ENCODE data around the gene ADAMTSL3.
"Not testable (repeated sequence)": the region's sequence is repeated elsewhere in the genome, so short reads cannot be mapped to it uniquely, and the experiment has no call there.

Gene ADAMTSL3

GRCh38 chr15:83757291-83757690 is 103.4 kb downstream of the ADAMTSL3 start:
- not testable (repeated sequence) for DNase-seq

DNA sequence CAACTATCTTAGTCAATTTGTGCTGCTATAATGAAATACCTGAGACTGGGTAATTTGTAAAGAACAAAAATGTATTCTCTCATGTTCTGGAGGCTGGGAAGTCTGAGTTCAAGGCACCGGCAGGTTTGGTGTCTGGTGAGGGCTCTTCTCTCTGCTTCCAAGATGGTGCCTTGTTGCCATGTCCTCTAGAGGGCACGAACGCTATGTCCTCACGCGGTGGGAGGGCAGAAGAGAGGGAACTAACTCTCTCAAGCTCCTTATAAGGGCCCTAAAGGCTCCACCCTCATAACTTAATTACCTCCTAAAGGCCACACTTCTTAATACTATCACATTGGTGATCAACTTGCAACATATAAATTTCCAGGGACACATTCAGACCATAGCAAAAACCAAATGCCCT is 108.4 kb downstream of the ADAMTSL3 start:
- DNase-seq, result no peak

DNA sequence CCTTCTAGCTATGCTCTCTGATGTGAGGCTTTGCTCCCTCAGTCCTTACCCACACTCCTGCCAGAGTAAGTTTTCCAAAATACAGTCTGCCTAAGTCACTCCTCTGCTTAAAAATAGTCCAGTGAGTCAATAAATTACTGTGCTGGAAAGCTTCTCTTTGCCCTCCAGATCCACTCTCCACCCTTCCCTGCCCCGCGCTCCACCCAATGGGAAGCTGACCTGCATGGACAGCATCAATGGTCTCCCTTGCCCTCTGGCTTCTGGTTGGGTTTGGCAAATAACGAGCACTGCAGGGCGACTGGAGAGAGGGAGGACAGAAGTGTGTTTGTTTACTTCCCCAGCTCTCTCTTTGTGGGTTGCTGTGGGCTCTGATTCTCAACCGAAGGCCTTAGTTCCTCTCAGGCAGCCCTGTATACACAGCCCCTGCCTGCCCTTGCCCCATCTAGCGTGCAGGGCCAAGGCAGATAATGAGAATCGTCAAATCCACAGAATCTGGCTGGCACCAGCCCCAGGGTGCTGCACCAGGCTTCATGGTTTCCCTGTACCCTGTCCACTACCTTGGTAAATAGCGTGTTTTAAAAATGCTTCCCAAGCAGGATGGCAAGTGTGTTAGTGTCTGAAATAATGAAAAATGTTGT is 110.4 kb downstream of the ADAMTSL3 start:
- no peak for DNase-seq

- no peak for DNase-seq
These were observed 112.4 kb downstream of the ADAMTSL3 start for GRCh38 chr15:83766339-83766738.

DNA sequence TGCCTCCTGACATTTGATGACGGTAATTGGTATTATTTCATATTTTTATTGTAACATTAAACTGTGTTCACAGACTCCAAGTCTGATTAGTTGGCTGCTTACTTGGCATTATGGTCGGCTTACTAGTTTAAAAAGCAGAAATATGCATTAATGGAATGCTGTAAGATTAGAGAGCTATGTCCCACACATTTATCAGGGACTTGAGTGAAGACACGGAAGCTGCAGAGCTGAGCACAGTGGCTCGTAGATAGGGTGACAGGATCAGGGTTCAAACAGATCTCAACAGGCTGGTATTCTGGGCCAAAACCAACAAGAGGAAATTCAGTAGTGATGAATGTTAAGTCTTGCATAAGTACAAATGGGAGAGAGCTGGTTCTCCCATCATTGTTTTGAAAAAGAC is 113.8 kb downstream of the ADAMTSL3 start:
- no peak for DNase-seq

GRCh38 chr15:83769411-83769999 is 115.6 kb downstream of the ADAMTSL3 start:
- no peak for DNase-seq

DNA sequence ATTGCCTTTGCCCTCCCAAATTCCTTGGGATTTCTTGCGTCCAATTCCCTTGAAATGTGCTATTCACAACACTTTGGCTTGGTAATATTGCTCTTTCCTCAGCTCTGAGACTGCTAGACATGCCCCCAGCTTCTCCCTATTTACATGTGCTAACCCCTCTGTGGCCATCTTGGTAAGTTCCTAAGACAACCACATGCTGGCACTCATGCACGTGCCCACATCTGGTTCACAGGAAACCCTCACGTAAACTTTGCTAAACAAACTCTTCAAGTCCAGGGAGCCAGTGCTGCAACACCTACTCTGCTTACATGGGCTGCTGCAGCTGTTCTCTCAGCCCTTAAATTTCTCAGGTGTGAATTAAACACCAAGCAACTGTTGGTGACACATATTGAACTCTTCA is 121.8 kb downstream of the ADAMTSL3 start:
- DNase-seq, result no peak

- DNase-seq, result no peak
These were observed 123.1 kb downstream of the ADAMTSL3 start for GRCh38 chr15:83776986-83777385.

GRCh38 chr15:83783227-83783626 is 129.3 kb downstream of the ADAMTSL3 start:
- DNase-seq, result no peak

- DNase-seq, result no peak
These were observed 131.1 kb downstream of the ADAMTSL3 start for GRCh38 chr15:83784975-83785374.

DNA sequence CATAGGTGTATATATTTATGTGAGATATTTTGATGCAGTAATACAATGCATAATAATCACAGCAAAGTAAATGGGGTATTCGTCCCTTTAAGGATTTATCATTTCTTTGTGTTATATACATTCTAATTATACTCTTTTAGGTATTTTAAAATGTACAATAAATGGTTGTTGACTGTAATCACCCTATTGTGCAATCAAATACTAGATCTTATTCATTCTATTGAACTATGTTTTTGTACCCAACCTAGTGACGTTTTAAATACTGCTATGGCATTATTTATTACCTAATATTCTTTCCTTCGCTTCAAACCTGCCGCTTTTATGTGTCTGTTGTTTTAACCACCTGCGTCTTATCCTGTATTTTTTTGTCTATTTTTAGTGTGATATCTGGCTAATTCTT is 132.4 kb downstream of the ADAMTSL3 start:
- no peak for DNase-seq

DNA sequence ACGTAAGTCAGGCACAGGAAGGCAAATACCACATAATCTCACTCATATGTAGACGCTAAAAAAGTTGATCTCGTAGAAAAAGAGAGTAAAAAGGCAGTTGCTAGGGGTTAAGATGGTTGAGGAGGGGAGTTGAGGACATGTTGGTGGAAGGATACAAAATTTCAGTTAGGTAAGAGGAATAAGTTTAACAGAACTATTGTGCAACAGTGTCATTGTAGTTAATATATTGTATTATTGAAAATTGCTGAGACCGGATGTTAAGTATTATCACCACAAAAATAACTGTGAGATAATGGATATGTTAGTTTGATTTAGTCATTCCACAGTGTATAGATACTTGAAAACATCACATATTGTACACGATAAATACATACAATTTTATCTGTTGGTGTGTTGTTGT is 139.1 kb downstream of the ADAMTSL3 start:
- no peak for DNase-seq

GRCh38 chr15:83794209-83794608 is 140.3 kb downstream of the ADAMTSL3 start:
- no peak for DNase-seq

DNA sequence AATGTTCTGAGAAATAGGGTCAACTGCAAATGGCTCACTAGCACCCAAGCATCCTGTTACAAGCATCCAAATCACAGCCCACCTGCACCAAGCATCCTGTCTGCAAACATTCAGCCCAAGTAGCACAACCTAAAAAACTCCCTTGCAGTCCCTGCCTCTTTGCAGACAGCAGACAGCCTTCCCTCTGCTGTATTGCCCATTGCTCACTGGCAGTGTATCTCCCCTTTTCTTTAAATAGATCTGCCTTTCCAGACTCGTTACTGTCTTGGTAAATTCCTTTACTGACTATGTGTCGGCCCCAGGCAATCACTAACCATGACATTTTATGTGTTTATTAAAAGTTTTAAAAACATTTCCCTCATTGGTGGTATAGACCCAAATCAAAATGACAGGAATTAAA is 155.4 kb downstream of the ADAMTSL3 start:
- no peak for DNase-seq

- no peak for DNase-seq
These were observed 156.2 kb downstream of the ADAMTSL3 start for GRCh38 chr15:83810110-83810509.

GRCh38 chr15:83813682-83814081 is 159.8 kb downstream of the ADAMTSL3 start:
- DNase-seq, result no peak

DNA sequence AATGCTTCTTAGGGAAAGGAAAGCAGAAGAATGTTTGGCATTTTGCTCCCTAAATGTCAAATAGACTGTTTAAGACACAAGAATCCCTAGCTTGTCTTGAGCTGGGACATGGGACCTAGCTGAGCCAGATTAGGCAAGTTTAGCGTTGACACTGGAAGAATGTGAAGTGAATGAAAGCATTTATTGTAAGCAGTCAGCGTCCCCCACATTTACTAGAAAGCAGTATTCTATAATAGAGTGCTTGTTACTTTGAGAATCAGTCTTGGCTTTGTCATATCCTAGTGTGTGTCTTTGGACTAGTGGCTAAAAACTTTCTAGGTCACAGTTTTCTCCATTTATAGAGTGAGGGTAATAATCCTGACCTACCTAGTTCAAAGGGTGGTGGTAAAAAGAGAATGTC is 161.6 kb downstream of the ADAMTSL3 start:
- DNase-seq, result no peak

DNA sequence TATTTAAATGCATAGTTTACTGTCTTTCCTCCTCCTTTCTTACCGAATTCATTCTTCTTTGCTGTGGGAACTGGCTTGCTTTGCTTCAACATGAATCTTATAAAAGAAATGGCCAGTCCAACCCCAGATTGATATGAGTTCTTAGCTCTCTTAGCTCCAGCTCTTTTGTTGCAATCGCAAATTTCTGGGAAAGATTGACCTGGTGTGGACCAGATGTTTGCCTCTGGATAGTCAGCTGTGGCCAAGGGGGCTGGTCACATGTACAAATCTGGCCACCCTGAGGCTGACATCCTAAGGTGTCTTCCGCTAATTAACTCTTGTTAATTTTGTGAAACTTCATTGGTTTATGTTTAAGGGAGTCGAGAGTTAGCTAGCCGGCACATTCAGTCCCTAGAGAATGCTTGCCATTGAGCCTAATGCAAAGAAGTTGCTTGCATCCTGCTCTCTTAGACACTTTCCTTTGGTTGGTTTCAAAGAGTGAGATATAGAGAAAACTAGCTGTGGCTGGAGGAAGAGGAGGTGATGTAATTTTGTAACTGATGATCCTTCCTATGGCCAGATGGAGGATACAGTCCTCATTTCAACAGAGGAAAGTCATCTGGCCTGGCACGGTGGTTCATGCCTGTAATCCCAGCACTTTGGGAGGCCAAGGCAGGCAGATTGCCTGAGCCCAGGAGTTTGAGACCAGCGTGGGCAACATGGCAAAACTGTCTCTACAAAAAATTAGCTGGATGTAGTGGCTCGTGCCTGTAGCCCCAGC is 162.4 kb downstream of the ADAMTSL3 start:
- DNase-seq, result no peak

DNA sequence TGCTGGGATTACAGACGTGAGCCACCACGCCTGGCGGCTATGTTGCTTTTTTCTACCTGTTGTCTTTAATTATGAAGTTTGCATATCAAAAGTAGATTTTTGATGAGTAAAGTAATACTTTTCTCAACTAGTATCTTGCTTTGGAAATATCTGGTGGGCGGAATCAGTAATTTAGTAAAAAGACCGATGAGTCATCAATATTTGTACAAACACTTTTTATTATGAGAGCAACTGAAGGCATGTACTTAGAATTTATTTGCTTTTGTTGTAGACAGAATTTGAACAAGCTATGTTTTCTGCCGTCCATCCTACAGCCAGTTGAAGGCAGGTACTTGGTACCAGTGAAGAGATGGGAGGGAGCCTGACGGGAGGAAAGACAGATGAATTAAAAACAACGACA is 164.7 kb downstream of the ADAMTSL3 start:
- no peak for DNase-seq

GRCh38 chr15:83830381-83830780 is 176.5 kb downstream of the ADAMTSL3 start:
- DNase-seq, result no peak

- no peak for DNase-seq
These were observed 179.6 kb downstream of the ADAMTSL3 start for GRCh38 chr15:83833569-83833968.

- DNase-seq, result no peak
These were observed 181.6 kb downstream of the ADAMTSL3 start for GRCh38 chr15:83835479-83835878.

- no peak for DNase-seq
These were observed 184.1 kb downstream of the ADAMTSL3 start for GRCh38 chr15:83837945-83838571.

DNA sequence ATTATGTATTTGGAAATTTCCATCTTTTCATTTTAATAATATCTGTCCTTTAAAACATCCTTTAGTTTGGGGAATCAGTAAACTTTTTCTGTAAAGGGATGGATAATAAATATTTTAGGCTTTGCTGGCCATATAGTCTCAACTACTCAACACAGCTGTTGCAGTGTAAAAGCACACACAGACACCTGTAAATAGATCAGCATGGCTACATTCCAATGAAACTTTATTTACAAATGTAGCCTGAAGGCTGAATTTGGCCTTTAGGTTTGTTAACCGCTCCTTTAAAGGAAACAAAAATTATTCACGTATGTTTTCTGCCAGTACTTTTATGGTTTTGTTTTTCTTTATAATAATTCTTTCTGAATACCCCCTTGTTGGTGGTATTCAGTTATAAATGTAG is 184.8 kb downstream of the ADAMTSL3 start:
- no peak for DNase-seq
